ENCODE results near the gene KCNQ5. TPM values are rescaled to one million over a fixed set of nuclear protein-coding genes. Genes with fewer than 3 reads are reported as not detected.

KCNQ5 gene
- total RNA-seq, 1 experiment from 2014 or later, result 0.07 TPM

GRCh38 chr6:72826037-72826436 lies 204.2 kb downstream of the KCNQ5 start:
- Histone ChIP-seq H2BK12ac (ENCODE audit: insufficient read length, low read depth, low read length) (no peak overlapping the region), H3K9ac (ENCODE audit: extremely low read depth, insufficient read length, low read length) (no peak overlapping the region), H3K23me2 (ENCODE audit: insufficient read length, low read depth, low read length, poor library complexity, severe bottlenecking) (no peaks in the 10 kb centered on the region), H3T11ph (ENCODE audit: low read length) (no peak overlapping the region), H3K27me3 (ENCODE audit: insufficient read depth, low read length) (no peaks in the 10 kb centered on the region), H2AK5ac (ENCODE audit: insufficient read length, low read length) (no peak overlapping the region), H4K91ac (ENCODE audit: insufficient read length, low read depth, low read length) (no peak overlapping the region), H2BK15ac (ENCODE audit: low read depth, low read length) (no peak overlapping the region), H3K56ac (ENCODE audit: insufficient read length, low read depth, low read length) (no peak overlapping the region), H3K4me2 (ENCODE audit: insufficient read depth, insufficient read length, low read length) (no peak overlapping the region), H2BK5ac (ENCODE audit: insufficient read length, low read length) (no peak overlapping the region), H3K18ac (ENCODE audit: insufficient read length, low read depth, low read length) (no peak overlapping the region), H2BK20ac (ENCODE audit: low read depth, low read length, poor library complexity, severe bottlenecking) (no peak overlapping the region), H4K8ac (replicated peaks; ENCODE audit: insufficient read length, low read depth, low read length) (no peak overlapping the region), H2AFZ (ENCODE audit: low read length) (no peak overlapping the region), H3K4ac (ENCODE audit: low read depth, low read length) (no peak overlapping the region), H4K20me1 (ENCODE audit: control insufficient read depth, insufficient read depth, insufficient read length) (no peaks in the 10 kb centered on the region), H3K4me1 (ENCODE audit: insufficient read depth, low read length) (peaks cover 3% of the 10 kb centered on the region; the same call in 1 of the 2 replicates), H3K14ac (ENCODE audit: insufficient read depth, low read length) (no peak overlapping the region), H2BK120ac (ENCODE audit: low read depth, low read length, poor library complexity, severe bottlenecking) (no peak overlapping the region), H4K5ac (ENCODE audit: insufficient read length, low read depth, low read length) (no peak overlapping the region), H3K79me1 (ENCODE audit: insufficient read depth, low read depth, low read length, poor library complexity, severe bottlenecking) (no peaks in the 10 kb centered on the region), H3K23ac (ENCODE audit: insufficient read length, low read depth, low read length) (no peak overlapping the region), H3K79me2 (ENCODE audit: insufficient read depth, low read length) (no peaks in the 10 kb centered on the region), H3K27ac (ENCODE audit: insufficient read length, low read depth, low read length) (no peak overlapping the region), H3K9me3 (ENCODE audit: control insufficient read depth, low read depth, low read length) (no peaks in the 10 kb centered on the region)
- no CpG with 5 or more reads among the region's 1 CpG for WGBS (ENCODE audit: extremely low coverage, insufficient read length, low lambda C conversion rate)
- Mint-ChIP-seq H3K27me3 (ENCODE audit: low read depth) (no peaks in the 10 kb centered on the region), H3K27ac (no peak overlapping the region), H3K36me3 (ENCODE audit: insufficient read depth in 1 of 3, low read depth in 3 of 3) (no peaks in the 10 kb centered on the region), H3K9me3 (peaks cover 0 to 8% of the 10 kb centered on the region in 2 experiments; a peak in 3 of 5 replicates), H3K4me3 (no peak overlapping the region), H3K4me1 (peaks cover 4% of the 10 kb centered on the region in 2 experiments; a peak in 2 of 4 replicates)
- no peak for TF ChIP-seq CTCF (conservative IDR thresholded peaks at IDR 0.05)
- no peak for DNase-seq

All from H9 (cell line).